SH-SY5Y (cell line): ENCODE data around the gene MPDZ.

Experiments used
- GATA2 ChIP-seq: IDR thresholded peaks from 2 replicates; pipeline ENCODE4 v1.6.1; 2011; ENCODE audit warnings: mild to moderate bottlenecking, low read depth, low read length
- GATA3 ChIP-seq: IDR thresholded peaks from 2 replicates; pipeline ENCODE4 v1.6.1; 2011; ENCODE audit warnings: low read depth, mild to moderate bottlenecking, low read length, moderate library complexity

DNA sequence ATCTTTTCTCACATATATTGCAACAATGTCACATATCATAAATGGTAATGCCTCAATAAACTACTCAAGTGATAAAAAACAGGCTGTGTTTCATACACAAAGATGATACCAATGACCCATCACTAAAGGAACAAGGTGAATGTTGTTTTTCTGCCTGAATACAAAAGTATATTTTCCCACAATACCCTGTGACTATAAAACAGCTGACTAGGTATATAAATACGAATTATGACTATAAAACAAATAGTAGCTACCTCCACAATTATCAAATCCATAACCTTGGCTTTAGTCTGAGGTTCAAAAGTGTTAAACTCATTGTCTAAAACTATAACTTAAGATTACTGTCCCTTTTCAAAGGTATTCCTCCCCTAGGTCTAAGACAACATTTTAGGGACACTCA, 58.7 kb downstream of the MPDZ start:
- TF ChIP-seq GATA2 (no peak), GATA3 (no peak)
